Naive thymus-derived CD4-positive, alpha-beta T cell (primary cell): ENCODE measurements around the gene NFATC2. TPM values are rescaled to one million over a fixed set of nuclear protein-coding genes. Genes with fewer than 3 reads are reported as not detected.

ENCODE experiments used
- ATAC-seq: fragments of 150-1000 bp; cut with Tn5 transposase; 2 replicates; pipeline ENCODE4 v1.10.0; 2021; ENCODE audit warnings: mild to moderate bottlenecking, moderate library complexity
- CTCF ChIA-PET: fragments of 350-600 bp; sonication (Branson Sonifier 250); formaldehyde crosslinking; loops from one replicate; lab custom pipeline; 2021; ENCODE audit warnings: antibody characterized with exemption; lab: Charles Lee
- POLR2A ChIA-PET: fragments of 350-600 bp; sonication (Branson Sonifier 250); formaldehyde crosslinking; loops from one replicate; lab custom pipeline; 2021; ENCODE audit warnings: antibody characterized with exemption, inconsistent platforms; lab: Charles Lee
- DNase-seq, 9 donors: peaks; one replicate each; pipeline versions ENCODE4 v3.0.0 to v3.0.0-alpha.2; 2020 to 2022; ENCODE audit warnings: mixed read lengths in 1 of 9
- H3K27ac ChIP-seq: one replicate; pipeline ENCODE4 v1.7.0; 2013; ENCODE audit warnings: mild to moderate bottlenecking, low read depth, low read length, moderate library complexity
- H3K27me3 ChIP-seq, 2 donors: one replicate each; pipeline ENCODE4 v1.7.0; 2013; ENCODE audit warnings: low read length in 2 of 2, mild to moderate bottlenecking in 2 of 2, moderate library complexity in 2 of 2; ENCODE audit not compliant: control insufficient read depth in 2 of 2, insufficient read depth in 2 of 2
- H3K36me3 ChIP-seq, 3 experiments: 1 replicate in 2 of 3; 2 replicates in 1 of 3; pipeline ENCODE4 v1.7.0; 2013; ENCODE audit warnings: low read length in 3 of 3, mild to moderate bottlenecking in 3 of 3, moderate library complexity in 1 of 3; ENCODE audit not compliant: insufficient read depth in 3 of 3, control insufficient read depth in 2 of 3
- H3K4me1 ChIP-seq, 2 donors: one replicate each; pipeline ENCODE4 v1.7.0; 2013; ENCODE audit warnings: low read length in 2 of 2, mild to moderate bottlenecking in 2 of 2, moderate library complexity in 1 of 2; ENCODE audit not compliant: control insufficient read depth in 2 of 2, insufficient read depth in 2 of 2
- H3K4me3 ChIP-seq: 2 replicates; pipeline ENCODE4 v1.7.0; 2013; ENCODE audit warnings: mild to moderate bottlenecking, low read length
- H3K9me3 ChIP-seq, 3 experiments: 1 replicate in 2 of 3; 2 replicates in 1 of 3; pipeline ENCODE4 v1.7.0; 2013; ENCODE audit warnings: low read length in 3 of 3; ENCODE audit not compliant: control insufficient read depth in 2 of 3
- H3K27ac Mint-ChIP-seq, 9 donors: one replicate each; pipeline ENCODE4 v1.8.0; 2020 to 2022; ENCODE audit warnings: mixed read lengths in 9 of 9, mild to moderate bottlenecking in 8 of 9, moderate library complexity in 5 of 9, inconsistent platforms in 2 of 9
- H3K27me3 Mint-ChIP-seq, 5 donors: one replicate each; pipeline ENCODE4 v1.8.0; 2021 to 2022; ENCODE audit warnings: mixed read lengths in 5 of 5, mild to moderate bottlenecking in 1 of 5
- H3K36me3 Mint-ChIP-seq, 5 donors: one replicate each; pipeline ENCODE4 v1.8.0; 2020 to 2022; ENCODE audit warnings: mixed read lengths in 5 of 5, mild to moderate bottlenecking in 3 of 5, inconsistent platforms in 1 of 5
- H3K4me1 Mint-ChIP-seq, 7 donors: one replicate each; pipeline ENCODE4 v1.8.0; 2020 to 2022; ENCODE audit warnings: mixed read lengths in 7 of 7, mild to moderate bottlenecking in 3 of 7, inconsistent platforms in 1 of 7
- H3K4me3 Mint-ChIP-seq, 10 donors: one replicate each; pipeline ENCODE4 v1.8.0; 2020 to 2022; ENCODE audit warnings: mild to moderate bottlenecking in 10 of 10, mixed read lengths in 10 of 10, moderate library complexity in 6 of 10, inconsistent platforms in 2 of 10
- H3K9me3 Mint-ChIP-seq, 11 donors: one replicate each; pipeline ENCODE4 v1.8.0; 2020 to 2022; ENCODE audit warnings: mixed read lengths in 11 of 11, mild to moderate bottlenecking in 4 of 11, inconsistent platforms in 1 of 11, moderate library complexity in 1 of 11
- intact Hi-C, 2 donors: fragments of 100-400 bp; cut with micrococcal nuclease; formaldehyde crosslinking; loops; one replicate each; pipeline ENCODE4 v1.15.1; 2023
- polyA plus RNA-seq, 2 donors: library from polyadenylated mRNA; unstranded; fragments of 300-500 nt; fragmentation: Illumina TruSeq; gene quantifications; one replicate each; pipeline ENCODE4 v1.2.3, GENCODE V29; 2021
- total RNA-seq, 6 experiments: library from RNA in 5 of 6; stranded (reverse) in 5 of 6; gene quantifications; 1 replicate in 5 of 6; 2 replicates in 1 of 6; pipeline ENCODE4 v1.2.3 and lab custom pipeline; 2021 to 2026

NFATC2 gene
- total and polyA plus RNA-seq, 7 experiments from 2014 or later: 16.6 to 66.8 (median 42.6) TPM

DNA sequence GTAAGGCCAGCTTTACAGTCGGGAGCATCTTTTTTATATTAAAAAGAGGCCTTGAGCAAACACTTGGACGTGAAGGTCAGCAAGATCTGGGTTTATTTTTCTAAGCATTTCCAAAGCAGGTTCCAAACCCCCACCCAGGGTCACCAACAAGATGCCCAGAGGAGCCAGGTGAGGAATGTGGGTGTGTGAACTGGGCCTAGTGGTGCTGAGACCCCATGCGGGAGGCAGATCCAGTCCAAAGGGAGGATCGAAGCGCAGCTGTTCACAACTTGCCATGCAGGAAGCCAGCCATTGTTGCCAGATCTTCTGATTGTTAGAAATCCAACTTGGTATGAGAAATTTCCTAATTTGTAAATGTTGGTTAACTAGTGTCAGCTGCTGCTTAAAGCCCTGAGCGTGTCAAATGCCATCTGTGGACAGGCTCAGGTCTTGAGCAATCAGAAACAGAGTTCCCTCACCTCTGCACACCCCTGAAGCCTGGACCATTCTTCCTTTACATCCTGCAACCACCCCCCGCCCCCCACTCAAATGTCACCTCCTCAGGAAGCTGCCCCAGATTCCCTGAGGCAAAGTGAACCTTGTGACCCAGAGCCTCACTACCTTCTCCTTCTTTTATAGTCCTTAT lies 46.5 kb downstream of the NFATC2 start:
- intact Hi-C loops: loop anchor here in 1 of 2 donors (10.0 kb wide), 1 partner anchor 99 kb away; no protein-coding TSS in a partner anchor
- Histone ChIP-seq H3K4me3 (peak overlapping the region; percentile 44), H3K36me3 (no peaks in the 10 kb centered on the region), H3K27ac (peak overlapping the region; percentile 71), H3K27me3 (no peaks in the 10 kb centered on the region), H3K4me1 (peaks cover 85 to 96% of the 10 kb centered on the region in 2 donors), H3K9me3 (no peaks in the 10 kb centered on the region)
- Mint-ChIP-seq H3K36me3 (peaks cover 0 to 46% (median 9%) of the 10 kb centered on the region in 5 donors), H3K9me3 (peaks cover 0 to 4% (median 0%) of the 10 kb centered on the region in 11 donors), H3K4me3 (peak overlapping the region; percentile 55 to 99 (median 80)), H3K27ac (peak overlapping the region; percentile 80 to 100 (median 98)), H3K4me1 (peaks cover 79 to 100% (median 98%) of the 10 kb centered on the region in 7 donors), H3K27me3 (no peaks in the 10 kb centered on the region)
- ChIA-PET CTCF (interaction anchor here (1.5 kb wide), 1 partner anchor 18 kb away, joined by 4 read pairs; no protein-coding TSS in a partner anchor), POLR2A (interaction anchor here (0.7 to 1.9 kb wide), 3 partner anchors 14 to 37 kb away, joined by 3 to 8 read pairs (median 5); no protein-coding TSS in a partner anchor)
- ATAC-seq (no peak), DNase-seq (no peak)

DNA sequence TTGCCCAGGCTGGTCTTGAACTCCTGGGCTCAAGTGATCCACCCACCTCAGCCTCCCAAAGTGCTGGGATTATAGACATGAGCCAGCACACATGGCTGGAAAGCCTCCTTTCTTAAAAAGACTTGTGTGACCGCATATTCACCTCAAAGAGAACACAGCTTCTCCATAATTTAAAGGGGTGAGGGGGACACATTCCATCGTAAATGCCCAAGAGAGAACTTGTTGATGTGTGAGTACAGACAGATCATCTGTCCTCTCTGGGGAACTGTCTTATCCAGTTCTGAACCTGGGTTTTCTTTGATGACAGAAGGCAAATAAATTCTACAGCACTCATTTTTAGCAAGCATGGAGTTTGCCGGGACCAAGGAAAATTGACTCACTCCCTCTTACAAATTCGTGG lies 47.2 kb downstream of the NFATC2 start:
- peak overlapping the region in 9 of 10 donors; percentile 10 to 99 (median 80) for H3K4me3 Mint-ChIP-seq

GRCh38 chr20:51494241-51495110 lies 48.0 kb downstream of the NFATC2 start:
- no peaks in the 10 kb centered on the region for H3K27me3 ChIP-seq
- intact Hi-C loops: loop anchor here (1.0 to 10.0 kb wide), 2 partner anchors 13 to 100 kb away; no protein-coding TSS in a partner anchor
- H3K9me3 ChIP-seq: no peaks in the 10 kb centered on the region
- POLR2A ChIA-PET: interaction anchor here (0.5 to 2.0 kb wide), 11 partner anchors 8 to 536 kb away, joined by 3 to 8 read pairs (median 3); partner anchors contain the start of genes DPM1, MOCS3 and NFATC2
- Mint-ChIP-seq H3K4me3 (peak overlapping the region; percentile 72 to 99 (median 84)), H3K27ac (peak overlapping the region; percentile 89 to 100 (median 98)), H3K36me3 (peaks cover 0 to 54% (median 9%) of the 10 kb centered on the region in 5 donors), H3K27me3 (no peaks in the 10 kb centered on the region), H3K9me3 (peaks cover 0 to 4% (median 0%) of the 10 kb centered on the region in 11 donors), H3K4me1 (peaks cover 89 to 100% (median 99%) of the 10 kb centered on the region in 7 donors)
- peak overlapping the region; percentile 71 for H3K27ac ChIP-seq
- DNase-seq: peak in 7 of 9 donors; percentile 53 to 73 (median 67)
- peaks cover 74 to 97% of the 10 kb centered on the region in 2 donors for H3K4me1 ChIP-seq
- H3K4me3 ChIP-seq: peak overlapping the region; percentile 27
- CTCF ChIA-PET: interaction anchor here (0.8 to 1.5 kb wide), 2 partner anchors 8 to 20 kb away, joined by 3 to 4 read pairs; no protein-coding TSS in a partner anchor
- ATAC-seq: peak; percentile 57
- peaks cover 0 to 2% (median 0%) of the 10 kb centered on the region in 3 experiments for H3K36me3 ChIP-seq

More for the DNA sequence above, 47.2 kb downstream of the NFATC2 start:
- H3K36me3 Mint-ChIP-seq: peaks cover 0 to 48% (median 9%) of the 10 kb centered on the region in 5 donors
- Histone ChIP-seq H3K9me3 (no peaks in the 10 kb centered on the region), H3K27me3 (no peaks in the 10 kb centered on the region), H3K4me3 (no peak overlapping the region), H3K4me1 (peaks cover 82 to 98% of the 10 kb centered on the region in 2 donors), H3K36me3 (no peaks in the 10 kb centered on the region), H3K27ac (peak overlapping the region; percentile 71)
- ChIA-PET POLR2A (interaction anchor here (0.5 to 2.0 kb wide), 8 partner anchors 9 to 100 kb away, joined by 3 to 8 read pairs (median 4); partner anchors contain the start of gene NFATC2), CTCF (interaction anchor here (1.5 kb wide), 1 partner anchor 19 kb away, joined by 4 read pairs; no protein-coding TSS in a partner anchor)
- no peak for ATAC-seq
- intact Hi-C loops: loop anchor here in 1 of 2 donors (10.0 kb wide), 1 partner anchor 100 kb away; no protein-coding TSS in a partner anchor
- peaks cover 0 to 4% (median 0%) of the 10 kb centered on the region in 11 donors for H3K9me3 Mint-ChIP-seq
- H3K27ac Mint-ChIP-seq: peak overlapping the region; percentile 89 to 100 (median 98)
- H3K27me3 Mint-ChIP-seq: no peaks in the 10 kb centered on the region
- peaks cover 83 to 100% (median 99%) of the 10 kb centered on the region in 7 donors for H3K4me1 Mint-ChIP-seq
- no peak for DNase-seq

GRCh38 chr20:51493346-51493791 lies 49.1 kb downstream of the NFATC2 start:
- POLR2A ChIA-PET: interaction anchor here (2.0 to 2.3 kb wide), 2 partner anchors 7 to 18 kb away, joined by 5 to 8 read pairs; no protein-coding TSS in a partner anchor
- Histone ChIP-seq H3K9me3 (no peaks in the 10 kb centered on the region), H3K27ac (peak overlapping the region; percentile 71), H3K4me3 (no peak overlapping the region), H3K36me3 (peaks cover 0 to 5% (median 0%) of the 10 kb centered on the region in 3 experiments), H3K27me3 (no peaks in the 10 kb centered on the region), H3K4me1 (peaks cover 63 to 90% of the 10 kb centered on the region in 2 donors)
- H3K27me3 Mint-ChIP-seq: no peaks in the 10 kb centered on the region
- CTCF ChIA-PET: no interaction called here
- H3K36me3 Mint-ChIP-seq: peaks cover 0 to 51% (median 12%) of the 10 kb centered on the region in 5 donors
- ATAC-seq: peak; percentile 23
- peak in 2 of 9 donors; percentile 30 to 60 for DNase-seq
- peaks cover 0 to 3% (median 0%) of the 10 kb centered on the region in 11 donors for H3K9me3 Mint-ChIP-seq
- peak overlapping the region; percentile 14 to 99 (median 80) for H3K4me3 Mint-ChIP-seq
- intact Hi-C loops: loop anchor here in 1 of 2 donors (10.0 kb wide), 1 partner anchor 101 kb away; no protein-coding TSS in a partner anchor
- H3K27ac Mint-ChIP-seq: peak overlapping the region in 8 of 9 donors; percentile 94 to 100 (median 98)
- H3K4me1 Mint-ChIP-seq: peaks cover 84 to 98% (median 96%) of the 10 kb centered on the region in 7 donors

- peak overlapping the region; percentile 43 to 100 (median 98) for H3K27ac Mint-ChIP-seq
- Histone ChIP-seq H3K4me1 (peaks cover 56 to 80% of the 10 kb centered on the region in 2 donors), H3K4me3 (no peak overlapping the region), H3K27ac (peak overlapping the region; percentile 71), H3K27me3 (no peaks in the 10 kb centered on the region), H3K9me3 (no peaks in the 10 kb centered on the region), H3K36me3 (peaks cover 0 to 5% (median 0%) of the 10 kb centered on the region in 3 experiments)
- H3K36me3 Mint-ChIP-seq: peaks cover 0 to 52% (median 14%) of the 10 kb centered on the region in 5 donors
- peak overlapping the region in 9 of 10 donors; percentile 25 to 99 (median 72) for H3K4me3 Mint-ChIP-seq
- no peaks in the 10 kb centered on the region for H3K27me3 Mint-ChIP-seq
- ChIA-PET POLR2A (interaction anchor here (0.6 to 2.3 kb wide), 3 partner anchors 17 to 71 kb away, joined by 3 to 8 read pairs (median 3); no protein-coding TSS in a partner anchor), CTCF (no interaction called here)
- intact Hi-C loops: loop anchor here in 1 of 2 donors (10.0 kb wide), 1 partner anchor 102 kb away; no protein-coding TSS in a partner anchor
- ATAC-seq (no peak), DNase-seq (peak in 3 of 9 donors; percentile 30 to 31 (median 31))
- peaks cover 75 to 98% (median 88%) of the 10 kb centered on the region in 7 donors for H3K4me1 Mint-ChIP-seq
- H3K9me3 Mint-ChIP-seq: peaks cover 0 to 3% (median 0%) of the 10 kb centered on the region in 11 donors
Measured at GRCh38 chr20:51492167-51493092, 50.1 kb downstream of the NFATC2 start.
